Measurements from ENCODE around the gene PLCL1.

Gene PLCL1

GRCh38 chr2:198060277-198060676 lies 255.9 kb downstream of the PLCL1 start:
- no peak for DNase-seq (ENCODE audit: low read depth)

DNA sequence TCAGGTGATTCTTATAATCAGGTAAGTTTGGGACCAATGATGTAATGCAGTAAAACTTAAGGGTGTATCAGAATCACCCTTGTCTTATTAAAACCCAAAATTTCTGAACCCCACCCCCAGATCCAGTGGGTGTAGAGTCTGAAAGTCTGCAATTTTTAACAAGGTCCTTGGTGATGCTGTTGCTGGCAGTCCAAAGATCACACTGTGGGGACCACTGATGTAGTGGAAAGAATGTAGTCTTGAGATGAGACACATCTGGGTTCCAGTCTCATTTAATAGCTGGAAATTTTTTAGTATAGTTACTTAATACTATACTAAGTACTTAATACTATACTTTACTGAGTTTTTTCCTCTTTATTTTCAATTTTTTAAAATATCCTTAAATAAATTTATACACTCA lies 258.4 kb downstream of the PLCL1 start:
- DNase-seq (ENCODE audit: low read depth): no peak

DNA sequence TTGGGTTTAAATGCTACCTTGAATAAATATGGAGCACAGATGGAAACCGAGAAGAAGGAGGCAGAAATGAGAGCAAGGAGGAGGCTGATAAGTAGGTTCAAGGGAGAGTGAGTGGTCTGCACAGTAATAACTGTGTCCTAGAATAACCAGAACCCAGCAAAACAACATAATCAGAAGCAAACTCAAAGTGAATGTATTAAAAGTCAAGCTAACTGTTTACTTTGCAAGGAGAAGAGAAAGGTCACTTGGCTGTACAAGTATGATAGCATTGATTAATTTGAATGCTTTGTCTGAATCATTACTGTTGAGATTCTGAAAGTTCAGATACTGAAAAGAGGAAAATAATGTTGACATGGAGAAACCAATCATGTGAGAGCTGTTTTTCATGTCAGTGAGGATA lies 258.8 kb downstream of the PLCL1 start:
- no peak for DNase-seq (ENCODE audit: low read depth)

GRCh38 chr2:198065322-198065721 lies 260.9 kb downstream of the PLCL1 start:
- no peak for DNase-seq (ENCODE audit: low read depth)

DNA sequence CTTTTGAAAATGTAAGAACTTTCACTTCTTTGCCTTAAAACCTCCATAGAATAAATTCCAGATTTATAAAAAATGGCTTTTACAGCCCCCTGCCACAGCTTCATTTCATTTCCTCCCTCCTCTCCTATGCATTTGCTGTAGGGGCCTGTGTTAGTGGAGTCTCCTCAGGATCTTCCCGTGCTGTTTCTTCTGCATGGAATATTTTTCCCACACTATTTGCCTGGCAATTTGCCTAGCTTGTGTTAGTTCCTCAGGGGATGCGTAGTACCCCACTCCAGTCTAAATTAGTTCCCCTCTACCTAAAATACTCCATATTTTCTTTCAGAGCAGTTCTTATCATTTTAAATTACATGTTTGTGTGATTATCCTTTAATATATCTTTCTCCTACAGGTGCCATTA lies 262.2 kb downstream of the PLCL1 start:
- no peak for DNase-seq (ENCODE audit: low read depth)

DNA sequence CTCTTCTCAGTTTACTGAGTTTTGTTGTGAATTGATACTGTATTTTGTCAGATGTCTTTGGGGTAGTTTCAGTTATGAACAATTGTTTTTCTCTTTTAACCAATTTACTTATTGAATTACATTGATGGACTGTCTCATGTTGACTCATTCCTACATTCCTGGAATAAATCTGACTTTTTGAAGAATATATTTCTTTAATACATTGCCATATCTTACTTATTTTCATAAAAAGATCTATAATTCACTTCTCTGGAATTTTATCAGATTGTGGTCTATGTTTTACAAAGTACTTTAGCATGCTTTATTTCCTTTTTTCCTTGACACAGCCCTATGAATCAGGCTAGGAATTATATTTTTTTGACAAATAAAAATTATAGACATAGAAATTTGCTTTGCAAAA lies 268.3 kb downstream of the PLCL1 start:
- DNase-seq (ENCODE audit: low read depth): no peak

DNA sequence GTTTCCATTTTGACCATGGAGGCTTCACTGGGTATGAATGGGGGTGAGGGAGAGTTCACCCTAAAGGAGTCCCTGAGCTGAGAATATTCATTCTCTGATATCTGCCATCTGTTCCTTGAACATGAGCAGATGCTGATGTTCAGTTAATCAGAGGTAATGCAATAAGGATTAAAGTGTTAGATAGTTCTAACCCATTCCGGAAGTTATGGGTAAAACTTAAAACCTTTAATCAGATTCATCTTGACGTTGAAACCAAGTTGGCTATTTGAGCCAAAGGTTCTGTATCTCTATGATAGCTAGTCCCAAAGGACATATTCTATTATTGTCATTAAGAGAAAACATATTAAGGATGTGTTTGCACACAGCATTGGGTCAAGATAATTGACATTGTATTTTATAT lies 268.9 kb downstream of the PLCL1 start:
- DNase-seq (ENCODE audit: low read depth): no peak

GRCh38 chr2:198077477-198077876 lies 273.1 kb downstream of the PLCL1 start:
- no peak for DNase-seq (ENCODE audit: low read depth)

- no peak for DNase-seq (ENCODE audit: low read depth)
Measured at GRCh38 chr2:198080879-198081765, 276.7 kb downstream of the PLCL1 start.

DNA sequence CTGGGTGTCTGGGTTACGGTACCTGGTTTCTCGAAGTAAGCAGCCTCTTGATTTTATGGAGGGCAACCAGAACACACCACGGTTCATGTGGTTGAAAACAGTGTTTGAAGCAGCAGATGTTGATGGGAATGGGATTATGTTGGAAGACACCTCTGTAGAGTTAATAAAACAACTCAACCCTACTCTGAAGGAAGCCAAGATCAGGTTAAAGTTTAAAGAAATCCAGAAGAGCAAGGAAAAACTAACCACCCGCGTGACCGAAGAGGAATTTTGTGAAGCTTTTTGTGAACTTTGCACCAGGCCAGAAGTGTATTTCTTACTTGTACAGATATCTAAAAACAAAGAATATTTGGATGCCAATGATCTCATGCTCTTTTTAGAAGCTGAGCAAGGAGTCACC lies 279.8 kb downstream of the PLCL1 start:
- no peak for DNase-seq (ENCODE audit: low read depth)

DNA sequence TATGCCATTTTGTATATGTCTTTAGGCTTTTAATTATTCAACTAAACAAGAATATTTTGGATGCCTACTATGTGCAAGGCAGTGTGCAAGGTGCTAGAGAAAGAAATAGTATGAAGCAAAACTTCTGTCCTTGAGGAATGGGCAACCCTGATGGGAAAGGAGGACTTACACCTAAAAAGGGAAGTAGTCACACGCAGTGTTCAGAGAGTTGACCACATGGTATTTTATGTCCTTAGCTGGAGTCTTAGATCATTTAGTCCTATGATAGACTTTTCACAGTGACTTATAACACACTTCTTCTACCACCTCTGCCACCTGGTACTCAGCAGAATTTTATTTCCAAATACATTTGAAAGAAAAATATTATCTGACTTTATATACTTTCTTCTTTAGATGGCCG lies 291.6 kb downstream of the PLCL1 start:
- DNase-seq (ENCODE audit: low read depth): no peak

DNA sequence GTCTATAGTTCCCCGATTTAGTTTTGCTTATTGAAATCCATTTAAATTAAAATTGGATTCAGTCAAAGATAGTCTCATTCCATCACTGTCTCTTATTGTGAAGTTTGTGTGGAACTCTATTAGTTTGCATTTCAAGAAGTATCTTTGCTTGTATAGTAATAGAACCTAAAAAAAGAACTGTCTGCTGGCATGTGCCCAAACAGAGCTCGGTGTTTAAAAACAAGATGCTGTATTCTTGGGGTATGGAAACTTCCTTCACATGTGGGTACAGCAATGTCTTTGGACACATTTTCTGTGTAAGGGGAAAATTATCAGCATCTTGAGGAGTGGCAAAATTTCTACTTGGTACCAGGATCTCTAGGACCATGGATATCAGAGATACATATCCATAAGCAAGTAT lies 292.6 kb downstream of the PLCL1 start:
- DNase-seq (ENCODE audit: low read depth): no peak

DNA sequence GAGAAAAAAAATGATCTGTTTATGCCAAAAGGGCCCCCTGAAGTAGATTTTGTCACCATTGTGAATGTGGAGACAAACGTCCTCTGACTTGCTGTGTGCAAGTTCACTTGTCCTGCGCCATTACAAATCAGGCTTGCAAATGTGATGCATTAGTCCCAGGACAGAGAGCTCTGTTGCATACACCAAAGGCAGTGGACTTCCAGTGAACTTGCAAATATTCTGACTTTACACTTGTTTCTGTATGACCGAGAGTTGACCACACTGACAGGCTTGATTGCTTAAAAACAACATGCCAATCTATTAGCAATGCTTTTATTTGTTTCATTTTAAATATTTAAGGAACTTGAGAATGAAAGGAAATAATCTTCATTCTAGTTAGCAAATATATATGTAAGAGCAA lies 293.2 kb downstream of the PLCL1 start:
- no peak for DNase-seq (ENCODE audit: low read depth)

DNA sequence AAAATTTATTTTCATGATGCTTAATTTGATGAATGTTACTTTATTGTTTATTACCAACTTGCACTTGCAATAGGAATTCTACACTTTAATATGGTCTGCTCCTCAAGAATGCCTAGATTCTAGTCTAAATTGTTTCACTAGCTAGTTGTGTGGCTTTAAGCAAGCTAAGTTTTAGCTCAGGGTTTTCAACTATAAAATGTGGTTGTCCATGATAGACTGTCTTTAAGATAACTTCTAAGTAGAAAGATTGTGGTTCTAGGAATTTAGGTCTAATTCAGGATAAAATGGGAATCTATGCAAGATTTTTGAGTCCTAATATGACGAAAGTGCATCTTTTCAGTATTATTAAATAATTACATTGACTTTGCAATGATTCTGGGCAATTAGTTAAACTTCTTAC lies 294.0 kb downstream of the PLCL1 start:
- DNase-seq (ENCODE audit: low read depth): no peak

DNA sequence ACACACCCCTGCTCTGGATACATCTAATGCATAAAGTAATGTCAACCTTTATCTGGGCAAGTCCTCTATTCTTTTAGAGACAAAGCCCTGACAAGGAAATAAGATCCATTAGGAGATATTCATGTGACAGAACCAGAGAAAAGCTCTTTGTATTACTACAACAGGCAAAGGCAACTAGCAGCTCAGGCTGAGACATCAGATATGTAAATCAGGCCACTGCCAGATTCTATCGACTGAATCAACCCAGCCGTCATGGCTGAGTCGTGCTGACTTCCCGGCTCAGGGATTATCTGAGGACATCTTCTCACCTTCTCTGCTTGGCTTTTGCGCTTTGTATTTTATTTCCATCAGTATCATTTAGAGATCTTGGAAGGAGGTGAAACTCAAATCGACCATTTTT lies 294.5 kb downstream of the PLCL1 start:
- DNase-seq (ENCODE audit: low read depth): no peak

DNA sequence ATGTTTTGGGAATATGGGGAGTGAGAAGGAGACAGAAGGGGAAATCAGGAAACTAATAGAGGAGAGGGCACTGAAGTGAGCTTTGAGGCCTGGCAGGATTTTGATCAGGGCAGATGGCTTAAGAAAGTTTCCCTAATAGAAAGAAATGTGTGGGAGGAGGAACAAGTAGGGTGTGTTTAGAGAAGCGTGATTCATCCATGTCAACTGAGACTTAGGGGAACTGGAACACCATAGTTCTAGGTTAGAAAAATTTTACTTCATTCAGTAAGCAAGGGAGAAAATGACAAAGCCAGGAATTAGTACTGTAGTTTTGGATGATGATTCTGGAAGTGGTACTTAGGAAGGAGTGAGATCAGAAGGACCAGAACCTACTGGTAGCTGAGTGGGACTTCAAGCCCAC lies 296.0 kb downstream of the PLCL1 start:
- no peak for DNase-seq (ENCODE audit: low read depth)

DNA sequence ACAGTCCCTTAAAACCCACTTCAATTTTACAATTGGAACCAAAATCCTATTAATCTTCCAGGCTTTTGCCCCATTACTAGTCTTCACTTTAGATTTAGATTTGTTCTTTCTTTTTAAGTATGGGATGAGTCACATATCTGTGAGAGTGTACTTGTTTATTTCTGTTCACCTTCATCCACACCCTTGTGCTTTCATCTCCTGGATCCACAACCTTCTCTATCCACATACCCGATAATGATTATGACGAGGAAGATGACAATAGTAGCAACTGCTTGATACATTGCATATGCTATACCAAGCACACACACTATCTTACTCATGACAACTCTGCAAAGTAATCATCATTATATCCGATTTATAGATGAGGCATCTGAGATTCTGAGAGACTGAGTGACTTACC lies 297.3 kb downstream of the PLCL1 start:
- DNase-seq (ENCODE audit: low read depth): no peak

- no peak for DNase-seq (ENCODE audit: low read depth)
Measured at GRCh38 chr2:198102120-198102519, 297.7 kb downstream of the PLCL1 start.

DNA sequence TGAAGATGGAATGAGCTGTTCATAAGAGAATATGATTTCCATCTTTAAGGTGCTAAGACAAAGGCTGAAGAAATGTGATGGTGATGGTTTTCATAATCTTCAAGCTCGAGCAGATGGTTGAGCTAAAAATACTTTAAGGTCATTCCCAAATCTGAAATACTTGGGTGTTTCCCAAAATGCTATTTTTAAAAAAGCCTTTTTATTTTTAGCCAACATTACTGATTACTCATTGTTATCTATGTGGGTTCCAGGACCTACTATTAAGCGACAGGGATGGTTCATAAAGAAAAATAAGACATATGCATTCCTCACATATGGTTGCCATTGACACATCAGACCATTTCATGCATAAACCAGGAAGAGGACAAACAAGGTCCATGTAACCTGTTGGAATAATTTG lies 298.5 kb downstream of the PLCL1 start:
- DNase-seq (ENCODE audit: low read depth): no peak

GRCh38 chr2:198106621-198107385 lies 302.4 kb downstream of the PLCL1 start:
- DNase-seq (ENCODE audit: low read depth): no peak

- no peak for DNase-seq (ENCODE audit: low read depth)
Measured at GRCh38 chr2:198113316-198113715, 308.9 kb downstream of the PLCL1 start.

DNA sequence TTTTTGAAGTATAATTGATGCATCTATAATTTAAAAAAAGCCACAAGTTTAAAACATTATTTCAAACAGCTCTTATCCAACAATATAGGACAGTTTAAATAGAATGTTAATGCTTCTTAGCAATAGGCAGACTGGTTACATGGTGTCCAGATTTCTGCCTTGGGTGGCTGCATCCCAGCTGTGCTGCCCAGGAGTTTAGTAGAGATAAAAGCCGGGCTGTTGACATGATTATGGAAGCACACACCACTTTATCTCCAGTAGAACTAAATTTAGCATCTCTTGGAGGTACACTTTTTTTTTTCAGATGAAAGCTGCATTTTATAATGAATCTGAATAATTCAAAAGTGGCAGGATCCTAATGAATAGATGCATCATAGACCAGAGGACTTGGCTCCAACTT lies 309.7 kb downstream of the PLCL1 start:
- DNase-seq (ENCODE audit: low read depth): no peak

DNA sequence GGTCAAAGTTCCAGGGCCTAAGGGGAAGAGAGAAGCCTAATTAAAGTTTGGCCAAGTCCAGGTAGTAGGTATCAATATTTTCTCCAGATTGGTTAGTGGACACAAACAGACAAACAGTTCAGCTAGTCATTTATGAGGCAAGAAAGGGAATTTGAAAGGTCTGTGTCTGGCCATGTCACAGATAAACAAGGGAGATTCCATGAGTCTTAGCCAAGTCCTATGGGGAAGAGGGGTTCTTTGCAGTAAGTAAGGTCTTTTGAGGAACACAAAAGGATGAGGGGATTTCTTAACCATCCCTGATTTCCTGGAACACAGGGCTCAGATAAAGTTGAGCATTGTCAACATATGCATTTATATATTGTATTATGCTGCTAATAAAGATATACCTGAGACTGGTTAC lies 310.8 kb downstream of the PLCL1 start:
- DNase-seq (ENCODE audit: low read depth): no peak

DNA sequence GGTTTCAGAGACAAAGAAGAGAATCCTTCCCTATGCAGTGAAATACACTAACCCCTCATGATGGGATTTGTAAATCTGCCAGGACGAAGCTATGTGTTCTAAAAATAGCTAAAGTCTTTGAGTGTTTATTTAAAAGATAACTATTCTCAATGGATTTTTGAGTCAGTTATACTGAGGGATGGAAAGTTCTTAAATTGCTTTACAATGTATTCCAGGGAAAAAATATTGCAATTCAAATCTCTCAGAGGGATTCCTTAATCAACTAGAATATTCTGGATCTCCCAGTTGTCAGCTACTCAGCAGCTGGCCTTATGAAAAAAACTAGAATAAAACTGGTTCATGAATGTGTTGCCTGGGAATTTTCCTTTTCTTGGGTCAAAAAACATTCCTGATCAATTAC lies 312.4 kb downstream of the PLCL1 start:
- no peak for DNase-seq (ENCODE audit: low read depth)
